ENCODE measurements around the gene PTPRD.
"Not testable (repeated sequence)": the region's sequence is repeated elsewhere in the genome, so short reads cannot be mapped to it uniquely, and the experiment has no call there.

The PTPRD gene

GRCh38 chr9:9170439-9171134 lies 1442.2 kb downstream of the PTPRD start:
- Histone ChIP-seq H3K27ac (no peak overlapping the region), H3K4me3 (no peak overlapping the region)

- Histone ChIP-seq H3K4me3 (no peak overlapping the region), H3K27ac (no peak overlapping the region)
Measured at GRCh38 chr9:9142001-9142400, 1470.8 kb downstream of the PTPRD start.

- H3K27ac ChIP-seq = no peak overlapping the region
Measured at GRCh38 chr9:9133526-9133925, 1479.3 kb downstream of the PTPRD start.

GRCh38 chr9:9124616-9125015 lies 1488.2 kb downstream of the PTPRD start:
- Histone ChIP-seq H3K27ac (no peak overlapping the region), H3K4me3 (no peak overlapping the region)

More at GRCh38 chr9:9133526-9133925, 1479.3 kb downstream of the PTPRD start:
- no peak overlapping the region for H3K4me3 ChIP-seq

GRCh38 chr9:9122230-9122875 lies 1490.4 kb downstream of the PTPRD start:
- Histone ChIP-seq H3K4me3 (no peak overlapping the region), H3K27ac (no peak overlapping the region)

GRCh38 chr9:9117866-9118265 lies 1494.9 kb downstream of the PTPRD start:
- no peak overlapping the region for H3K4me3 ChIP-seq
- H3K27ac ChIP-seq = no peak overlapping the region

GRCh38 chr9:9112001-9112720 lies 1500.6 kb downstream of the PTPRD start:
- Histone ChIP-seq H3K27ac (no peak overlapping the region), H3K4me3 (no peak overlapping the region)

- H3K4me3 ChIP-seq = no peak overlapping the region
Measured at GRCh38 chr9:9108641-9109040, 1504.2 kb downstream of the PTPRD start.

GRCh38 chr9:9102295-9102694 lies 1510.5 kb downstream of the PTPRD start:
- H3K27ac ChIP-seq = no peak overlapping the region
- H3K4me3 ChIP-seq = no peak overlapping the region

More at GRCh38 chr9:9108641-9109040, 1504.2 kb downstream of the PTPRD start:
- no peak overlapping the region for H3K27ac ChIP-seq

GRCh38 chr9:9100070-9100469 lies 1512.7 kb downstream of the PTPRD start:
- Histone ChIP-seq H3K4me3 (no peak overlapping the region), H3K27ac (no peak overlapping the region)

- no peak overlapping the region for H3K4me3 ChIP-seq
- H3K27ac ChIP-seq = no peak overlapping the region
Measured at GRCh38 chr9:9099646-9100045, 1513.2 kb downstream of the PTPRD start.

- H3K4me3 ChIP-seq, H3K27ac ChIP-seq: not testable (repeated sequence)
Measured at GRCh38 chr9:9097254-9097653, 1515.5 kb downstream of the PTPRD start.

- Histone ChIP-seq H3K27ac (no peak overlapping the region), H3K4me3 (no peak overlapping the region)
Measured at GRCh38 chr9:9091387-9091786, 1521.4 kb downstream of the PTPRD start.

- Histone ChIP-seq H3K4me3 (no peak overlapping the region), H3K27ac (no peak overlapping the region)
Measured at GRCh38 chr9:9079473-9079872, 1533.3 kb downstream of the PTPRD start.

GRCh38 chr9:9078301-9078700 lies 1534.5 kb downstream of the PTPRD start:
- H3K27ac ChIP-seq = no peak overlapping the region
- no peak overlapping the region for H3K4me3 ChIP-seq

- no peak overlapping the region for H3K27ac ChIP-seq
- no peak overlapping the region for H3K4me3 ChIP-seq
Measured at GRCh38 chr9:9061627-9062026, 1551.2 kb downstream of the PTPRD start.

- Histone ChIP-seq H3K4me3 (no peak overlapping the region), H3K27ac (no peak overlapping the region)
Measured at GRCh38 chr9:9054354-9054992, 1558.3 kb downstream of the PTPRD start.

- Histone ChIP-seq H3K4me3 (no peak overlapping the region), H3K27ac (no peak overlapping the region)
Measured at GRCh38 chr9:9045572-9045971, 1567.2 kb downstream of the PTPRD start.

GRCh38 chr9:9045072-9045471 lies 1567.7 kb downstream of the PTPRD start:
- no peak overlapping the region for H3K4me3 ChIP-seq

GRCh38 chr9:9043788-9044187 lies 1569.0 kb downstream of the PTPRD start:
- not testable (repeated sequence) for H3K27ac ChIP-seq, H3K4me3 ChIP-seq

More at GRCh38 chr9:9045072-9045471, 1567.7 kb downstream of the PTPRD start:
- H3K27ac ChIP-seq = no peak overlapping the region

All from skin epidermis (tissue), 12 donors.